GM12878 (cell line): Measurements from ENCODE around the gene SBNO2. TPM values are rescaled to one million over a fixed set of nuclear protein-coding genes. Genes with fewer than 3 reads are reported as not detected.
A peak's percentile ranks its signal among the peaks of the same experiment; 100 is the strongest.

ENCODE experiments used
- BCL11A ChIP-seq: IDR thresholded peaks from 2 replicates; pipeline ENCODE4 v1.6.1; 2011; ENCODE audit warnings: low read depth, low read length
- CBFB ChIP-seq: IDR thresholded peaks from 2 replicates; pipeline ENCODE4 v1.6.1; 2016; ENCODE audit warnings: antibody characterized with exemption, low read depth
- CHD4 ChIP-seq: fragments of 200-600 bp; sonication (generic); IDR thresholded peaks from 2 replicates; pipeline ENCODE4 v1.6.1; 2016; ENCODE audit warnings: mild to moderate bottlenecking
- EED ChIP-seq: sonication (generic); IDR thresholded peaks from 2 replicates; pipeline ENCODE4 v1.6.1; 2016; ENCODE audit warnings: antibody characterized with exemption, low read depth
- EGR1 ChIP-seq, 2 experiments: IDR thresholded peaks; 1 replicate in 1 of 2; 2 replicates in 1 of 2; pipeline ENCODE4 v1.6.1; 2011 to 2012; ENCODE audit warnings: low read depth in 2 of 2, low read length in 2 of 2, borderline replicate concordance in 1 of 2, mild to moderate bottlenecking in 1 of 2, moderate library complexity in 1 of 2
- EP300 ChIP-seq, 2 experiments: fragments of 150-350 bp in 1 of 2; IDR thresholded peaks; 2 replicates each; pipeline ENCODE4 v1.6.1; 2011 to 2012; ENCODE audit warnings: low read depth in 2 of 2, low read length in 2 of 2, borderline replicate concordance in 1 of 2, improper control_type of control experiment in 1 of 2, inconsistent platforms in 1 of 2; ENCODE audit not compliant: control insufficient read depth in 1 of 2
- GABPA ChIP-seq: IDR thresholded peaks from 2 replicates; pipeline ENCODE4 v1.6.1; 2014; ENCODE audit warnings: antibody characterized with exemption, low read depth, mild to moderate bottlenecking, inconsistent platforms
- IRF4 ChIP-seq: IDR thresholded peaks from 2 replicates; pipeline ENCODE4 v1.6.1; 2011; ENCODE audit warnings: low read depth, low read length
- JUNB ChIP-seq: IDR thresholded peaks from 2 replicates; pipeline ENCODE4 v1.6.1; 2016; ENCODE audit warnings: antibody characterized with exemption, mild to moderate bottlenecking
- JUND ChIP-seq: IDR thresholded peaks from 2 replicates; pipeline ENCODE4 v1.6.1; 2012; ENCODE audit warnings: low read depth, mild to moderate bottlenecking, low read length, improper control_type of control experiment, moderate library complexity
- MEF2B ChIP-seq: fragments of 450-650 bp; IDR thresholded peaks from 2 replicates; pipeline ENCODE4 v1.6.1; 2018; ENCODE audit warnings: mild to moderate bottlenecking, moderate library complexity; ENCODE audit not compliant: partially characterized antibody, poor library complexity, severe bottlenecking
- MTA2 ChIP-seq: fragments of 450-650 bp; IDR thresholded peaks from 2 replicates; pipeline ENCODE4 v1.6.1; 2016; ENCODE audit warnings: low read depth, mild to moderate bottlenecking, moderate library complexity
- NBN ChIP-seq: fragments of 450-650 bp; IDR thresholded peaks from 2 replicates; pipeline ENCODE4 v1.6.1; 2016
- NFYB ChIP-seq: IDR thresholded peaks from 2 replicates; pipeline ENCODE4 v1.6.1; 2011; ENCODE audit warnings: low read depth, mild to moderate bottlenecking, low read length, improper control_type of control experiment, moderate library complexity; ENCODE audit not compliant: insufficient read depth
- POU2F2 ChIP-seq: IDR thresholded peaks from 3 replicates; pipeline ENCODE4 v1.6.1; 2011; ENCODE audit warnings: low read depth, mild to moderate bottlenecking, low read length, borderline replicate concordance
- RAD21 ChIP-seq: IDR thresholded peaks from 2 replicates; pipeline ENCODE4 v1.6.1; 2011; ENCODE audit warnings: mild to moderate bottlenecking, low read depth, low read length, moderate library complexity; ENCODE audit not compliant: insufficient read depth
- RAD51 ChIP-seq: fragments of 450-650 bp; IDR thresholded peaks from 2 replicates; pipeline ENCODE4 v1.6.1; 2016; ENCODE audit warnings: moderate library complexity, mild to moderate bottlenecking, inconsistent platforms
- RCOR1 ChIP-seq: conservative IDR thresholded peaks from 2 replicates; pipeline ENCODE4 v1.6.1; 2012; ENCODE audit warnings: low read depth, low read length, improper control_type of control experiment
- RELA ChIP-seq: fragments of 450-650 bp; IDR thresholded peaks from 2 replicates; pipeline ENCODE4 v1.8.0; 2014; ENCODE audit warnings: borderline replicate concordance; ENCODE audit not compliant: partially characterized antibody
- RFX5 ChIP-seq: IDR thresholded peaks from 2 replicates; pipeline ENCODE4 v1.6.1; 2011; ENCODE audit warnings: low read depth, low read length, improper control_type of control experiment
- SMARCA5 ChIP-seq: fragments of 450-650 bp; IDR thresholded peaks from 2 replicates; pipeline ENCODE4 v1.6.1; 2017; ENCODE audit warnings: mild to moderate bottlenecking
- SUPT20H ChIP-seq: IDR thresholded peaks from 2 replicates; pipeline ENCODE4 v1.6.1; 2011; ENCODE audit warnings: low read depth, mild to moderate bottlenecking, low read length, moderate library complexity, borderline replicate concordance; ENCODE audit not compliant: control insufficient read depth
- SUZ12 ChIP-seq: fragments of 200-600 bp; sonication (generic); IDR thresholded peaks from one replicate; pipeline ENCODE4 v1.6.1; 2018; ENCODE audit warnings: antibody characterized with exemption, mild to moderate bottlenecking; ENCODE audit not compliant: unreplicated experiment
- ZNF217 ChIP-seq: fragments of 450-650 bp; IDR thresholded peaks from 2 replicates; pipeline ENCODE4 v1.6.1; 2017; ENCODE audit warnings: antibody characterized with exemption, mild to moderate bottlenecking
- polyA plus RNA-seq, 11 experiments: library from polyadenylated mRNA; depleted of rRNA in 4 of 11; unstranded in 6 of 11; stranded (reverse) in 5 of 11; fragments of >200 nt; fragmentation: Nextera tagmentation in 4 of 11; fragmentation: Illumina TruSeq in 1 of 11; extraction: Ambion mirVana in 4 of 11; extraction: Trizol in 1 of 11; gene quantifications; 1 replicate in 1 of 11; 2 replicates in 10 of 11; pipeline versions ENCODE4 v1.2.1 to v1.2.3, GENCODE V29; 2011 to 2016; ENCODE audit warnings: inconsistent platforms in 2 of 11, missing spikeins in 2 of 11, low read depth in 1 of 11
- total RNA-seq, 4 experiments: library from RNA; depleted of rRNA in 3 of 4; stranded (reverse); fragments of >200 nt in 3 of 4; fragmentation: Illumina TruSeq in 1 of 4; extraction: Trizol in 1 of 4; gene quantifications; 2 replicates each; pipeline versions ENCODE4 v1.2.1 to v1.2.3, GENCODE V29; 2013 to 2021
- TF ChIP-seq, protein P1 (sequence below): IDR thresholded peaks from 2 replicates; pipeline ENCODE4 v1.6.1; 2011; ENCODE audit warnings: low read depth, mild to moderate bottlenecking, low read length, moderate library complexity, borderline replicate concordance; ENCODE audit errors: extremely low read depth
- TF ChIP-seq, protein P2 (sequence below): fragments of 450-650 bp; IDR thresholded peaks from 2 replicates; pipeline ENCODE4 v1.6.1; 2017; ENCODE audit warnings: low read depth, mild to moderate bottlenecking, moderate library complexity
- TF ChIP-seq, protein P3 (sequence below): fragments of 450-650 bp; formaldehyde crosslinking; IDR thresholded peaks from 2 replicates; pipeline ENCODE4 v1.5.0; 2022; ENCODE audit warnings: mild to moderate bottlenecking, missing genetic modification characterization

The SBNO2 gene
- total and polyA plus RNA-seq, 10 of the 15 experiments (the other 5 are each of a cell fraction or from before 2014, with no cell fraction given), result 0.08 to 44.6 (median 5.4) TPM

DNA sequence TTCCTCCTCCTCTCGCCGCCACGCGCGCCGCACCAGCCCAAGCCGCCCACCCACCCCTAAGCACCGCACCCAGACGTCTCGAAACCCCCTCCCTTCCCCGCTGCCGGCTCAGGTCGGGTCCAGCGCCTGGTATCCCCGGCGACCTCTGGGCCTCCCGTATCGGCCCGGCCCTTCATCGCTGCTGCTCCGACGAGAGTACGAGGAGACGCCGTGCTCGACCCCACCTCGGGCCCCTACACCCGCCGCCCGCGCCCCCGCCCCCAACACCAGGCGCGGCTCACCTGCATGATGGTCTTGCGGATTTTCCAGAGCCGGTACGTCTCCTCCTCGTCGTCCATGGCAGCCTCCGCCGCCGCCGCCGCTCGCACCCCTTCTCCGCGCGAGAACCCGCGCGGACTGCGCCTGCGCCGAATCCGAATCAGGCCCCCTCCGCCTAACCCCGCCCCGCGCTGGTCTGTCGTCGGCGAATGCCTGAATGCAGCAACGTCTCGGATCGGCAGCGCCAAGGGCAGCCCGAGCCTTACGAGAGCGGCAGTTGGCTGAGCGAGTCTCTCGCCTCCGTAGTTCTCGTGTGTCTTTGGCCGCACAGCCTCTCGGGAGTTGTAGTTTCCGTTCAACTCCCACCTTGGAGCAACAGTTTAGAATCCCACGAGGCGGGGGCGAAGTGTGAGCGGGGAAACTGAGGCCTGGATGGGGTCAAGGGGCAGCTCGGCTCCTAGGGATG is 78.9 kb downstream of the SBNO2 start, which contains the start of gene POLR2E (continued):
- TF ChIP-seq MTA2, result no peak
- TF ChIP-seq RCOR1, result peak; percentile 95
- TF ChIP-seq, protein P1, sequence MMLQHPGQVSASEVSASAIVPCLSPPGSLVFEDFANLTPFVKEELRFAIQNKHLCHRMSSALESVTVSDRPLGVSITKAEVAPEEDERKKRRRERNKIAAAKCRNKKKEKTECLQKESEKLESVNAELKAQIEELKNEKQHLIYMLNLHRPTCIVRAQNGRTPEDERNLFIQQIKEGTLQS, result no peak
- peak; percentile 92 for TF ChIP-seq CBFB
- peak; percentile 40; the same call in 1 of the 3 replicates for TF ChIP-seq POU2F2
- TF ChIP-seq EED, result no peak
- peak; percentile 13; the same call in 1 of the 2 replicates for TF ChIP-seq NFYB
- TF ChIP-seq, protein P2, sequence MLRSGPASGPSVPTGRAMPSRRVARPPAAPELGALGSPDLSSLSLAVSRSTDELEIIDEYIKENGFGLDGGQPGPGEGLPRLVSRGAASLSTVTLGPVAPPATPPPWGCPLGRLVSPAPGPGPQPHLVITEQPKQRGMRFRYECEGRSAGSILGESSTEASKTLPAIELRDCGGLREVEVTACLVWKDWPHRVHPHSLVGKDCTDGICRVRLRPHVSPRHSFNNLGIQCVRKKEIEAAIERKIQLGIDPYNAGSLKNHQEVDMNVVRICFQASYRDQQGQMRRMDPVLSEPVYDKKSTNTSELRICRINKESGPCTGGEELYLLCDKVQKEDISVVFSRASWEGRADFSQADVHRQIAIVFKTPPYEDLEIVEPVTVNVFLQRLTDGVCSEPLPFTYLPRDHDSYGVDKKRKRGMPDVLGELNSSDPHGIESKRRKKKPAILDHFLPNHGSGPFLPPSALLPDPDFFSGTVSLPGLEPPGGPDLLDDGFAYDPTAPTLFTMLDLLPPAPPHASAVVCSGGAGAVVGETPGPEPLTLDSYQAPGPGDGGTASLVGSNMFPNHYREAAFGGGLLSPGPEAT, result no peak; the same call in 1 of the 2 replicates
- no peak for TF ChIP-seq MEF2B
- peak in 1 of 2 experiments; percentile 47; a peak in 1 of 3 replicates for TF ChIP-seq EGR1 (IDR thresholded peaks at IDR 0.05; ENCODE audit: borderline replicate concordance in 1 of 2, low read depth in 2 of 2, low read length in 2 of 2)
- TF ChIP-seq BCL11A, result no peak
- no peak for TF ChIP-seq JUND
- no peak for TF ChIP-seq CHD4
- peak; percentile 51 for TF ChIP-seq RELA
- TF ChIP-seq ZNF217, result no peak
- TF ChIP-seq EP300 (IDR thresholded peaks at IDR 0.05; ENCODE audit: borderline replicate concordance in 1 of 2, control insufficient read depth in 1 of 2, low read depth in 2 of 2, low read length in 2 of 2), result no peak
- TF ChIP-seq RFX5, result 0 out of 2 replicates have a peak, but pooled peaks have one; percentile 10
- TF ChIP-seq GABPA, result no peak
- TF ChIP-seq RAD21, result no peak
- TF ChIP-seq RAD51, result no peak
- no peak for TF ChIP-seq SUZ12
- TF ChIP-seq JUNB, result no peak
- no peak for TF ChIP-seq SUPT20H
- TF ChIP-seq, protein P3, sequence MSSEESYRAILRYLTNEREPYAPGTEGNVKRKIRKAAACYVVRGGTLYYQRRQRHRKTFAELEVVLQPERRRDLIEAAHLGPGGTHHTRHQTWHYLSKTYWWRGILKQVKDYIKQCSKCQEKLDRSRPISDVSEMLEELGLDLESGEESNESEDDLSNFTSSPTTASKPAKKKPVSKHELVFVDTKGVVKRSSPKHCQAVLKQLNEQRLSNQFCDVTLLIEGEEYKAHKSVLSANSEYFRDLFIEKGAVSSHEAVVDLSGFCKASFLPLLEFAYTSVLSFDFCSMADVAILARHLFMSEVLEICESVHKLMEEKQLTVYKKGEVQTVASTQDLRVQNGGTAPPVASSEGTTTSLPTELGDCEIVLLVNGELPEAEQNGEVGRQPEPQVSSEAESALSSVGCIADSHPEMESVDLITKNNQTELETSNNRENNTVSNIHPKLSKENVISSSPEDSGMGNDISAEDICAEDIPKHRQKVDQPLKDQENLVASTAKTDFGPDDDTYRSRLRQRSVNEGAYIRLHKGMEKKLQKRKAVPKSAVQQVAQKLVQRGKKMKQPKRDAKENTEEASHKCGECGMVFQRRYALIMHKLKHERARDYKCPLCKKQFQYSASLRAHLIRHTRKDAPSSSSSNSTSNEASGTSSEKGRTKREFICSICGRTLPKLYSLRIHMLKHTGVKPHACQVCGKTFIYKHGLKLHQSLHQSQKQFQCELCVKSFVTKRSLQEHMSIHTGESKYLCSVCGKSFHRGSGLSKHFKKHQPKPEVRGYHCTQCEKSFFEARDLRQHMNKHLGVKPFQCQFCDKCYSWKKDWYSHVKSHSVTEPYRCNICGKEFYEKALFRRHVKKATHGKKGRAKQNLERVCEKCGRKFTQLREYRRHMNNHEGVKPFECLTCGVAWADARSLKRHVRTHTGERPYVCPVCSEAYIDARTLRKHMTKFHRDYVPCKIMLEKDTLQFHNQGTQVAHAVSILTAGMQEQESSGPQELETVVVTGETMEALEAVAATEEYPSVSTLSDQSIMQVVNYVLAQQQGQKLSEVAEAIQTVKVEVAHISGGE (CRISPR knock-in tag), result no peak
- TF ChIP-seq SMARCA5, result no peak
- no peak for TF ChIP-seq NBN
- TF ChIP-seq IRF4, result no peak
